GM23338 (cell line): ENCODE data around the gene ANO7. TPM values are rescaled to one million over a fixed set of nuclear protein-coding genes. Genes with fewer than 3 reads are reported as not detected.

Experiments used
- ATAC-seq: fragments of 200-7000 bp; cut with Tn5 transposase; 3 replicates; pipeline ENCODE4 v1.9.1; 2020
- DNase-seq: peaks from one replicate; pipeline ENCODE4 v3.0.0-alpha.2; 2015; ENCODE audit warnings: low spot score
- H2AFZ ChIP-seq: fragments of 200-600 bp; sonication (generic); 2 replicates; pipeline ENCODE4 v1.8.0; 2016; ENCODE audit warnings: antibody characterized with exemption, mild to moderate bottlenecking, moderate library complexity
- H3F3A ChIP-seq: fragments of 200-600 bp; sonication (generic); replicated peaks from 2 replicates; pipeline ENCODE4 v1.8.0; 2017; ENCODE audit warnings: antibody characterized with exemption, mixed run types, low read depth
- H3K27ac ChIP-seq: fragments of 200-600 bp; sonication (generic); 2 replicates; pipeline ENCODE4 v1.6.1; 2016; ENCODE audit warnings: low read depth
- H3K27me3 ChIP-seq: fragments of 200-600 bp; sonication (generic); 2 replicates; pipeline ENCODE4 v1.8.0; 2016; ENCODE audit warnings: mild to moderate bottlenecking, mixed run types, moderate library complexity; ENCODE audit not compliant: insufficient read depth
- H3K36me3 ChIP-seq: fragments of 200-600 bp; sonication (generic); 2 replicates; pipeline ENCODE4 v1.8.0; 2016; ENCODE audit warnings: mild to moderate bottlenecking; ENCODE audit not compliant: insufficient read depth
- H3K4me1 ChIP-seq: fragments of 200-600 bp; sonication (generic); 2 replicates; pipeline ENCODE4 v1.8.0; 2016; ENCODE audit warnings: mild to moderate bottlenecking, moderate library complexity; ENCODE audit not compliant: insufficient read depth
- H3K4me2 ChIP-seq: fragments of 200-600 bp; sonication (generic); 2 replicates; pipeline ENCODE4 v1.7.1; 2017; ENCODE audit warnings: mixed run types
- H3K4me3 ChIP-seq: fragments of 200-600 bp; sonication (generic); 2 replicates; pipeline ENCODE4 v1.6.1; 2016; ENCODE audit warnings: mixed run types
- H3K79me2 ChIP-seq: fragments of 200-600 bp; sonication (generic); replicated peaks from 2 replicates; pipeline ENCODE4 v1.8.0; 2017; ENCODE audit warnings: mild to moderate bottlenecking; ENCODE audit not compliant: insufficient read depth
- H3K9me2 ChIP-seq: fragments of 200-600 bp; sonication (generic); 2 replicates; pipeline ENCODE4 v1.8.0; 2017; ENCODE audit not compliant: insufficient read depth
- H4K20me1 ChIP-seq: fragments of 200-600 bp; sonication (generic); replicated peaks from 2 replicates; pipeline ENCODE4 v1.8.0; 2017; ENCODE audit warnings: mild to moderate bottlenecking; ENCODE audit not compliant: insufficient read depth
- H3K27ac Mint-ChIP-seq: 2 replicates; pipeline ENCODE4 v1.8.0; 2020; ENCODE audit warnings: inconsistent platforms, mild to moderate bottlenecking, moderate library complexity, mixed read lengths
- H3K27me3 Mint-ChIP-seq: 3 replicates; pipeline ENCODE4 v1.8.0; 2022; ENCODE audit warnings: low read depth, mild to moderate bottlenecking, moderate library complexity, mixed read lengths, inconsistent platforms; ENCODE audit not compliant: insufficient read depth, poor library complexity
- H3K36me3 Mint-ChIP-seq: 3 replicates; pipeline ENCODE4 v1.8.0; 2021; ENCODE audit warnings: low read depth, mild to moderate bottlenecking, inconsistent platforms, moderate library complexity, mixed read lengths
- H3K4me1 Mint-ChIP-seq: 3 replicates; pipeline ENCODE4 v1.8.0; 2020; ENCODE audit warnings: mild to moderate bottlenecking, inconsistent platforms, mixed read lengths
- H3K4me3 Mint-ChIP-seq: 3 replicates; pipeline ENCODE4 v1.8.0; 2021; ENCODE audit warnings: moderate library complexity, mild to moderate bottlenecking, inconsistent platforms, mixed read lengths
- H3K9me3 Mint-ChIP-seq: 3 replicates; pipeline ENCODE4 v1.8.0; 2020; ENCODE audit warnings: moderate library complexity, mild to moderate bottlenecking, inconsistent platforms, mixed read lengths
- CREB1 ChIP-seq: fragments of 250-450 bp; sonication (Bioruptor Pico); IDR thresholded peaks from 2 replicates; pipeline ENCODE4 v1.5.0; 2020; ENCODE audit warnings: low read depth, mild to moderate bottlenecking, moderate library complexity
- CTCF ChIP-seq, 2 experiments: fragments of 200-600 bp in 1 of 2; sonication (generic) in 1 of 2; conservative IDR thresholded peaks; 2 replicates each; pipeline versions ENCODE4 v1.5.1 to v1.6.1; 2016 to 2017; ENCODE audit warnings: antibody characterized with exemption in 2 of 2, low read depth in 2 of 2, mild to moderate bottlenecking in 2 of 2, moderate library complexity in 1 of 2
- ETS1 ChIP-seq: IDR thresholded peaks from 2 replicates; pipeline ENCODE4 v1.6.1; 2016; ENCODE audit warnings: antibody characterized with exemption
- EZH2 ChIP-seq: fragments of 200-600 bp; sonication (generic); IDR thresholded peaks from one replicate; pipeline ENCODE4 v1.8.0; 2017; ENCODE audit warnings: antibody characterized with exemption, mild to moderate bottlenecking, low read depth; ENCODE audit not compliant: unreplicated experiment
- EZH2phosphoT487 ChIP-seq: fragments of 200-600 bp; sonication (generic); IDR thresholded peaks from one replicate; pipeline ENCODE4 v1.8.1; 2018; ENCODE audit warnings: antibody characterized with exemption; ENCODE audit not compliant: unreplicated experiment
- JUNB ChIP-seq: IDR thresholded peaks from one replicate; pipeline ENCODE4 v1.6.1; 2016; ENCODE audit warnings: antibody characterized with exemption; ENCODE audit not compliant: unreplicated experiment
- NANOG ChIP-seq: IDR thresholded peaks from 2 replicates; pipeline ENCODE4 v1.6.1; 2016; ENCODE audit warnings: antibody characterized with exemption, borderline replicate concordance
- POLR2AphosphoS5 ChIP-seq: IDR thresholded peaks from 2 replicates; pipeline ENCODE4 v1.6.1; 2016; ENCODE audit warnings: antibody characterized with exemption, low read depth
- REST ChIP-seq: IDR thresholded peaks from one replicate; pipeline ENCODE4 v1.6.1; 2018; ENCODE audit warnings: antibody characterized with exemption; ENCODE audit not compliant: unreplicated experiment
- STAT1 ChIP-seq: IDR thresholded peaks from one replicate; pipeline ENCODE4 v1.6.1; 2016; ENCODE audit warnings: antibody characterized with exemption; ENCODE audit not compliant: unreplicated experiment
- ZNF114 ChIP-seq: fragments of 250-450 bp; sonication (Bioruptor Pico); IDR thresholded peaks from 2 replicates; pipeline ENCODE4 v1.5.0; 2020; ENCODE audit warnings: mild to moderate bottlenecking, moderate library complexity
- ZNF331 ChIP-seq: fragments of 250-450 bp; sonication (Bioruptor Pico); IDR thresholded peaks from 2 replicates; pipeline ENCODE4 v1.5.0; 2020; ENCODE audit warnings: low read depth, mild to moderate bottlenecking, moderate library complexity
- ZNF462 ChIP-seq: fragments of 250-450 bp; sonication (Bioruptor Pico); IDR thresholded peaks from 2 replicates; pipeline ENCODE4 v1.5.0; 2020; ENCODE audit warnings: mild to moderate bottlenecking, moderate library complexity
- polyA plus RNA-seq: library from polyadenylated mRNA; unstranded; fragments of >200 nt; fragmentation: Nextera tagmentation; extraction: Ambion mirVana; gene quantifications from 2 replicates; pipeline ENCODE4 v1.2.1, GENCODE V29; 2016
- total RNA-seq: library from RNA; depleted of rRNA; stranded (reverse); fragments of >200 nt; shearing (Covaris generic); gene quantifications from 2 replicates; pipeline ENCODE4 v1.2.3, GENCODE V29; 2014

ANO7 gene
- total and polyA plus RNA-seq, 2 experiments from 2014 or later: 3.6 to 5.1 TPM

GRCh38 chr2:241237949-241238371, 49.5 kb downstream of the ANO7 start:
- H3K4me3 Mint-ChIP-seq: no peak overlapping the region
- H3K79me2 ChIP-seq: peaks cover 4% of the 10 kb centered on the region; the same call in 1 of the 2 replicates
- peaks cover 98% of the 10 kb centered on the region for H3K36me3 Mint-ChIP-seq
- H3K4me1 Mint-ChIP-seq: no peaks in the 10 kb centered on the region
- H3K4me3 ChIP-seq: no peak overlapping the region
- peaks cover 30% of the 10 kb centered on the region for H4K20me1 ChIP-seq
- H3K36me3 ChIP-seq: peaks cover 61% of the 10 kb centered on the region
- H3K9me2 ChIP-seq: no peaks in the 10 kb centered on the region
- H3K27me3 Mint-ChIP-seq: peaks cover 27% of the 10 kb centered on the region
- no peak overlapping the region for H3K27ac Mint-ChIP-seq
- DNase-seq (no peak), ATAC-seq (no peak)
- H3K4me2 ChIP-seq: no peak overlapping the region
- H3F3A ChIP-seq: no peaks in the 10 kb centered on the region
- no peaks in the 10 kb centered on the region for H3K9me3 Mint-ChIP-seq
- H3K27me3 ChIP-seq: no peaks in the 10 kb centered on the region
- no peak overlapping the region for H2AFZ ChIP-seq
- H3K27ac ChIP-seq: no peak overlapping the region
- TF ChIP-seq POLR2AphosphoS5 (no peak), ZNF462 (CRISPR knock-in tag) (no peak), ZNF114 (CRISPR knock-in tag) (no peak), CTCF (conservative IDR thresholded peaks at IDR 0.05; ENCODE audit: low read depth in 2 of 2) (no peak), ZNF331 (no peak), STAT1 (no peak), EZH2phosphoT487 (no peak), REST (no peak), EZH2 (no peak), ETS1 (no peak), NANOG (no peak), JUNB (no peak), CREB1 (CRISPR knock-in tag) (no peak)
- no peaks in the 10 kb centered on the region for H3K4me1 ChIP-seq
